ENCODE data around the gene NTF3.

The NTF3 gene

GRCh38 chr12:5480938-5481303 is 49.0 kb downstream of the NTF3 start:
- no peak for DNase-seq (ENCODE audit: low spot score)
- in situ Hi-C loops (cut with MboI; ENCODE audit: low pct_unique_long_range_greater_than_20kb, low sequenced_read_pairs, unreplicated experiment), result no loop called here
- no peak for TF ChIP-seq CTCF (IDR thresholded peaks at IDR 0.05; ENCODE audit: extremely low read depth, insufficient read depth, missing control alignments)

GRCh38 chr12:5481645-5482044 is 49.7 kb downstream of the NTF3 start:
- in situ Hi-C loops (cut with MboI; ENCODE audit: low pct_unique_long_range_greater_than_20kb, low sequenced_read_pairs, unreplicated experiment), result no loop called here
- TF ChIP-seq CTCF (IDR thresholded peaks at IDR 0.05; ENCODE audit: extremely low read depth, insufficient read depth, missing control alignments), result no peak
- no peak for DNase-seq (ENCODE audit: low spot score)

- DNase-seq (ENCODE audit: low spot score), result no peak
- TF ChIP-seq CTCF (IDR thresholded peaks at IDR 0.05; ENCODE audit: extremely low read depth, insufficient read depth, missing control alignments), result no peak
- in situ Hi-C loops (cut with MboI; ENCODE audit: low pct_unique_long_range_greater_than_20kb, low sequenced_read_pairs, unreplicated experiment), result no loop called here
Measured at GRCh38 chr12:5484426-5484825, 52.5 kb downstream of the NTF3 start.

- TF ChIP-seq CTCF (IDR thresholded peaks at IDR 0.05; ENCODE audit: extremely low read depth, insufficient read depth, missing control alignments), result no peak
- in situ Hi-C loops (cut with MboI; ENCODE audit: low pct_unique_long_range_greater_than_20kb, low sequenced_read_pairs, unreplicated experiment), result no loop called here
- DNase-seq (ENCODE audit: low spot score), result no peak
Measured at GRCh38 chr12:5485454-5485853, 53.5 kb downstream of the NTF3 start.

GRCh38 chr12:5487076-5487475 is 55.2 kb downstream of the NTF3 start:
- no peak for DNase-seq (ENCODE audit: low spot score)
- TF ChIP-seq CTCF (IDR thresholded peaks at IDR 0.05; ENCODE audit: extremely low read depth, insufficient read depth, missing control alignments), result no peak
- in situ Hi-C loops (cut with MboI; ENCODE audit: low pct_unique_long_range_greater_than_20kb, low sequenced_read_pairs, unreplicated experiment), result no loop called here

- no peak for DNase-seq (ENCODE audit: low spot score)
Measured at GRCh38 chr12:5487948-5488625, 56.2 kb downstream of the NTF3 start.

More at GRCh38 chr12:5487948-5488625, 56.2 kb downstream of the NTF3 start:
- TF ChIP-seq CTCF (IDR thresholded peaks at IDR 0.05; ENCODE audit: extremely low read depth, insufficient read depth, missing control alignments), result no peak
- in situ Hi-C loops (cut with MboI; ENCODE audit: low pct_unique_long_range_greater_than_20kb, low sequenced_read_pairs, unreplicated experiment), result no loop called here
